Measurements from ENCODE around the gene TNFRSF25. TPM values are rescaled to one million over a fixed set of nuclear protein-coding genes. Genes with fewer than 3 reads are reported as not detected.

The TNFRSF25 gene
- total and polyA plus RNA-seq, 9 of the 15 experiments (the other 6 are each of a cell fraction or from before 2014, with no cell fraction given): 0.24 to 0.49 TPM; not detected in 7

DNA sequence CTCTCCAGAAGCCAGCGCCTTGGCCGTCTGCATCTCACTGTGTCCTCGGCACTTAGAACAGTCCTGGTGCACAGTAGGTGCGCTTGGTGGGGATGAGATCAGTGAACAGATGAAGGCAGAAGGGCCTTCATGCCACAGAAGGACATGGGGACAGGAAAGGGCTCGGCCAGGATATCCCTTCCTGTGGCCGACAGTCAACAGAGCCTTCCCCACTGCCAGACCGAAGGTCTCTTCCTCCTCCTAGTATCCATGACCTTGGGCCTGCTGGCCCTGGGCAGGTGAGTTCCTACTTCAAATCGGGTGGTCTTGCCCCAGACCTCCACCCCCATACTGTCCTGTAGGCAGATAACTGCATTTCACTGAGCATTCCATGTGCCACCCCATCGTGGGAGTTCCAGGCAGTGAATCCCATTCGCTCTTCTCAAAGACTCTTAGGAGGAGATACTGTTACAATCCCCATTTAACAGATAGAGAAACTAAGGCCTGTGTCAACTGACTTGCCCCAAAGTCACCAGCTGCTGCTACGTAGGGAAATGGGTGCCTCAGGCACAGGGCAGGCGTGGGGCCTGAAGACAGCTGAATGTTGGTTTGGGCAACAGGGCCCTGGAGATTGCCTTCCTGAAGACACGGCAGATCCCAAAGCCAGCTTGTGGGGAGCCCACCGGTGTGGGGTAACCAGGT, 22.0 kb upstream of the TNFRSF25 start:
- Histone ChIP-seq H2AFZ (ENCODE audit: low read depth, low read length) (no peak overlapping the region), H3K4me2 (ENCODE audit: insufficient read depth, low read length) (no peak overlapping the region), H3K9me1 (ENCODE audit: control insufficient read depth, insufficient read depth, low read length) (peaks cover 4% of the 10 kb centered on the region), H3K27me3 (ENCODE audit: control insufficient read depth in 2 of 2, insufficient read depth in 2 of 2, low read length in 2 of 2) (peaks cover 35 to 78% of the 10 kb centered on the region in 2 experiments), H3K9me3 (replicated peaks; ENCODE audit: control insufficient read depth, insufficient read depth, low read depth, low read length) (no peaks in the 10 kb centered on the region), H3K27ac (ENCODE audit: extremely low read depth, low read depth, low read length) (no peak overlapping the region), H3K4me3 (no peak overlapping the region), H3K9ac (ENCODE audit: insufficient read depth in 1 of 2, low read depth in 2 of 2, low read length in 2 of 2) (no peak overlapping the region), H3K36me3 (ENCODE audit: control insufficient read depth, insufficient read depth, low read length) (no peaks in the 10 kb centered on the region), H4K20me1 (replicated peaks; ENCODE audit: control insufficient read depth, insufficient read depth, low read length) (peaks cover 26% of the 10 kb centered on the region), H3K79me2 (ENCODE audit: control insufficient read depth, insufficient read depth, low read length) (no peaks in the 10 kb centered on the region), H3K4me1 (replicated peaks in 1 of 2; ENCODE audit: control insufficient read depth in 2 of 2, insufficient read depth in 2 of 2, low read length in 2 of 2) (peaks cover 4 to 46% of the 10 kb centered on the region in 2 experiments; a peak in 2 of 5 replicates)
- no TSS peak for BruUV-seq (replicated peaks)
- POLR2A ChIA-PET: interaction anchor here (0.6 to 0.9 kb wide), 3 partner anchors 12 to 262 kb away, joined by 3 to 4 read pairs (median 3); no protein-coding TSS in a partner anchor
- in situ Hi-C loops (cut with MboI) (loop anchor here (25.0 kb wide), 1 partner anchor 724 kb away; no protein-coding TSS in a partner anchor), intact Hi-C loops (cut with micrococcal nuclease) (loop anchor here (2.0 to 5.0 kb wide), 3 partner anchors 15 to 86 kb away; partner anchors contain the start of genes NOL9 and TAS1R1)
- TF ChIP-seq SPI1 (IDR thresholded peaks at IDR 0.05; ENCODE audit: borderline replicate concordance, low read depth, low read length) (no peak), RBM25 (IDR thresholded peaks at IDR 0.05; ENCODE audit: low read depth, low read length, severe bottlenecking) (peak; percentile 66), SAP30 (IDR thresholded peaks at IDR 0.05; ENCODE audit: borderline replicate concordance, insufficient read depth, low read depth, low read length, poor library complexity, severe bottlenecking) (no peak), RCOR1 (IDR thresholded peaks at IDR 0.05; ENCODE audit: borderline replicate concordance in 1 of 2, low read depth in 2 of 2, low read length in 2 of 2) (0 out of 4 replicates have a peak, but pooled peaks of 1 of the 2 experiments have one; percentile 33), BCOR (IDR thresholded peaks at IDR 0.05) (peak; percentile 54), COPS2 (conservative IDR thresholded peaks at IDR 0.05) (no peak), KDM1A (IDR thresholded peaks at IDR 0.05) (peak in 1 of 2 experiments; percentile 23; a peak in 1 of 4 replicates), ZKSCAN1 (IDR thresholded peaks at IDR 0.05; ENCODE audit: low read depth, low read length) (peak; percentile 85)
- TF ChIP-seq, protein P1, sequence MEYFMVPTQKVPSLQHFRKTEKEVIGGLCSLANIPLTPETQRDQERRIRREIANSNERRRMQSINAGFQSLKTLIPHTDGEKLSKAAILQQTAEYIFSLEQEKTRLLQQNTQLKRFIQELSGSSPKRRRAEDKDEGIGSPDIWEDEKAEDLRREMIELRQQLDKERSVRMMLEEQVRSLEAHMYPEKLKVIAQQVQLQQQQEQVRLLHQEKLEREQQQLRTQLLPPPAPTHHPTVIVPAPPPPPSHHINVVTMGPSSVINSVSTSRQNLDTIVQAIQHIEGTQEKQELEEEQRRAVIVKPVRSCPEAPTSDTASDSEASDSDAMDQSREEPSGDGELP (CRISPR knock-in tag; IDR thresholded peaks at IDR 0.05; ENCODE audit: borderline replicate concordance): 0 out of 2 replicates have a peak, but pooled peaks have one; percentile 18
- ATAC-seq (no peak), DNase-seq (ENCODE audit: extremely low read depth in 1 of 4, low spot score in 3 of 4) (no peak), FAIRE-seq (no peak)
- WGBS (ENCODE audit: insufficient coverage, low coverage, missing lambda C conversion rate): 24% methylated on average over 14 of the region's 14 CpGs
- CTCF ChIA-PET (ENCODE audit: low intra/inter-chr PET ratio): interaction anchor here (2.1 to 2.9 kb wide), 2 partner anchors 83 to 158 kb away, joined by 9 to 31 read pairs; no protein-coding TSS in a partner anchor
